SK-N-SH treated with all-trans-retinoic acid at 6 μM for 48 hours (cell line): ENCODE results near the gene FBLN7.
"Not testable (repeated sequence)": the region's sequence is repeated elsewhere in the genome, so short reads cannot be mapped to it uniquely, and the experiment has no call there.

Experiments
- ATAC-seq: fragments of 200-7000 bp; cut with Tn5 transposase; 3 replicates; pipeline ENCODE4 v1.9.1; 2020; ENCODE audit warnings: mild to moderate bottlenecking, moderate library complexity
- ARNTL ChIP-seq: fragments of 450-650 bp; formaldehyde crosslinking; IDR thresholded peaks from 2 replicates; pipeline ENCODE4 v1.5.0; 2020; ENCODE audit warnings: low read depth, mild to moderate bottlenecking, moderate library complexity, borderline replicate concordance
- BACH2 ChIP-seq: fragments of 250-450 bp; sonication (Bioruptor Pico); IDR thresholded peaks from 2 replicates; pipeline ENCODE4 v1.9.0; 2021; ENCODE audit warnings: mild to moderate bottlenecking, borderline replicate concordance
- CSDC2 ChIP-seq: fragments of 250-450 bp; sonication (Bioruptor Pico); IDR thresholded peaks from 2 replicates; pipeline ENCODE4 v1.5.0; 2020; ENCODE audit warnings: mild to moderate bottlenecking, moderate library complexity
- CSRNP3 ChIP-seq: fragments of 250-450 bp; sonication (Bioruptor Pico); IDR thresholded peaks from 2 replicates; pipeline ENCODE4 v1.5.1; 2021; ENCODE audit warnings: mild to moderate bottlenecking, moderate library complexity
- GLIS3 ChIP-seq: fragments of 250-450 bp; sonication (Bioruptor Pico); IDR thresholded peaks from 2 replicates; pipeline ENCODE4 v1.5.0; 2020; ENCODE audit warnings: mild to moderate bottlenecking, moderate library complexity
- ISL1 ChIP-seq: fragments of 250-450 bp; sonication (Bioruptor Pico); IDR thresholded peaks from 2 replicates; pipeline ENCODE4 v2.1.2; 2022; ENCODE audit warnings: mild to moderate bottlenecking, moderate library complexity
- OSR1 ChIP-seq: fragments of 250-450 bp; sonication (Bioruptor Pico); IDR thresholded peaks from 2 replicates; pipeline ENCODE4 v1.8.0; 2022; ENCODE audit warnings: moderate library complexity, mild to moderate bottlenecking, inconsistent platforms
- PATZ1 ChIP-seq: fragments of 250-450 bp; sonication (Bioruptor Pico); IDR thresholded peaks from 2 replicates; pipeline ENCODE4 v1.8.0; 2020; ENCODE audit warnings: mild to moderate bottlenecking, moderate library complexity, borderline replicate concordance
- PPARA ChIP-seq: fragments of 250-450 bp; sonication (Bioruptor Pico); IDR thresholded peaks from 2 replicates; pipeline ENCODE4 v1.5.0; 2020; ENCODE audit warnings: mild to moderate bottlenecking, borderline replicate concordance
- RARB ChIP-seq: fragments of 250-450 bp; sonication (Bioruptor Pico); IDR thresholded peaks from 2 replicates; pipeline ENCODE4 v1.8.0; 2021; ENCODE audit warnings: mild to moderate bottlenecking, moderate library complexity
- SNAI2 ChIP-seq: fragments of 250-450 bp; sonication (Bioruptor Pico); IDR thresholded peaks from 2 replicates; pipeline ENCODE4 v1.5.0; 2020; ENCODE audit warnings: mild to moderate bottlenecking, moderate library complexity
- TCF4 ChIP-seq: fragments of 250-450 bp; sonication (Bioruptor Pico); IDR thresholded peaks from 2 replicates; pipeline ENCODE4 v1.8.0; 2021; ENCODE audit warnings: mild to moderate bottlenecking, moderate library complexity, borderline replicate concordance
- TOX ChIP-seq: fragments of 250-450 bp; sonication (Bioruptor Pico); IDR thresholded peaks from 2 replicates; pipeline ENCODE4 v1.8.0; 2021; ENCODE audit warnings: mild to moderate bottlenecking, moderate library complexity, borderline replicate concordance
- TSHZ2 ChIP-seq: fragments of 250-450 bp; sonication (Bioruptor Pico); IDR thresholded peaks from 2 replicates; pipeline ENCODE4 v1.5.0; 2020; ENCODE audit warnings: mild to moderate bottlenecking, moderate library complexity
- ZC3H10 ChIP-seq: fragments of 250-450 bp; sonication (Bioruptor Pico); IDR thresholded peaks from 2 replicates; pipeline ENCODE4 v1.5.1; 2021; ENCODE audit warnings: mild to moderate bottlenecking, moderate library complexity
- ZFP30 ChIP-seq: fragments of 450-650 bp; formaldehyde crosslinking; IDR thresholded peaks from 2 replicates; pipeline ENCODE4 v1.5.0; 2022; ENCODE audit warnings: mild to moderate bottlenecking, moderate library complexity
- ZNF565 ChIP-seq: fragments of 450-650 bp; formaldehyde crosslinking; conservative IDR thresholded peaks from 2 replicates; pipeline ENCODE4 v1.5.0; 2020; ENCODE audit warnings: low read depth, mild to moderate bottlenecking, moderate library complexity
- ZNF70 ChIP-seq: fragments of 450-650 bp; formaldehyde crosslinking; IDR thresholded peaks from 2 replicates; pipeline ENCODE4 v1.5.0; 2020; ENCODE audit warnings: mild to moderate bottlenecking, moderate library complexity
- ZNF8 ChIP-seq: fragments of 450-650 bp; formaldehyde crosslinking; IDR thresholded peaks from 2 replicates; pipeline ENCODE4 v1.5.0; 2020; ENCODE audit warnings: mild to moderate bottlenecking, moderate library complexity
- TF ChIP-seq, protein P1 (sequence below): fragments of 250-450 bp; sonication (Bioruptor Pico); IDR thresholded peaks from 2 replicates; pipeline ENCODE4 v1.5.1; 2020; ENCODE audit warnings: low read depth, mild to moderate bottlenecking, moderate library complexity
- TF ChIP-seq, protein P2 (sequence below): fragments of 250-450 bp; sonication (Bioruptor Pico); IDR thresholded peaks from 2 replicates; pipeline ENCODE4 v1.8.0; 2021; ENCODE audit warnings: low read depth, mild to moderate bottlenecking, moderate library complexity, borderline replicate concordance

FBLN7 gene

GRCh38 chr2:112110966-112111365 lies 27.2 kb upstream of the FBLN7 start (continued):
- TF ChIP-seq PATZ1 (CRISPR knock-in tag) (no peak), TCF4 (CRISPR knock-in tag) (no peak), SNAI2 (no peak), ARNTL (no peak), ZFP30 (CRISPR knock-in tag) (no peak), BACH2 (no peak), CSDC2 (no peak)
- TF ChIP-seq, protein P1, sequence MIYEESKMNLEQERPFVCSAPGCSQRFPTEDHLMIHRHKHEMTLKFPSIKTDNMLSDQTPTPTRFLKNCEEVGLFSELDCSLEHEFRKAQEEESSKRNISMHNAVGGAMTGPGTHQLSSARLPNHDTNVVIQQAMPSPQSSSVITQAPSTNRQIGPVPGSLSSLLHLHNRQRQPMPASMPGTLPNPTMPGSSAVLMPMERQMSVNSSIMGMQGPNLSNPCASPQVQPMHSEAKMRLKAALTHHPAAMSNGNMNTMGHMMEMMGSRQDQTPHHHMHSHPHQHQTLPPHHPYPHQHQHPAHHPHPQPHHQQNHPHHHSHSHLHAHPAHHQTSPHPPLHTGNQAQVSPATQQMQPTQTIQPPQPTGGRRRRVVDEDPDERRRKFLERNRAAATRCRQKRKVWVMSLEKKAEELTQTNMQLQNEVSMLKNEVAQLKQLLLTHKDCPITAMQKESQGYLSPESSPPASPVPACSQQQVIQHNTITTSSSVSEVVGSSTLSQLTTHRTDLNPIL = no peak
- TF ChIP-seq, all 23 proteins: peak for 0

GRCh38 chr2:112113354-112113753 lies 24.8 kb upstream of the FBLN7 start:
- ATAC-seq = not testable (repeated sequence)

- TF ChIP-seq ZFP30 (CRISPR knock-in tag) = no peak
- TF ChIP-seq ZNF8 (CRISPR knock-in tag) = no peak
- TF ChIP-seq PPARA (CRISPR knock-in tag) = no peak
- 0 out of 3 replicates have a peak, but pooled peaks have one; percentile 33 for ATAC-seq
Observed at GRCh38 chr2:112118148-112118547, 20.0 kb upstream of the FBLN7 start.

GRCh38 chr2:112121682-112122254 lies 16.4 kb upstream of the FBLN7 start:
- TF ChIP-seq ZNF70 (CRISPR knock-in tag) (no peak), ARNTL (no peak), CSRNP3 (CRISPR knock-in tag) (no peak), OSR1 (CRISPR knock-in tag) (no peak), ZC3H10 (CRISPR knock-in tag) (no peak), TCF4 (CRISPR knock-in tag) (no peak), RARB (CRISPR knock-in tag) (no peak), ZNF8 (CRISPR knock-in tag) (no peak), GLIS3 (no peak), CSDC2 (no peak), ZNF565 (no peak), PPARA (CRISPR knock-in tag) (no peak), TSHZ2 (CRISPR knock-in tag) (no peak)

GRCh38 chr2:112129060-112129459 lies 9.1 kb upstream of the FBLN7 start:
- ATAC-seq = no peak
- TF ChIP-seq CSRNP3 (CRISPR knock-in tag) (no peak), ISL1 (no peak), TOX (CRISPR knock-in tag) (no peak), GLIS3 (no peak), CSDC2 (no peak), RARB (CRISPR knock-in tag) (no peak)
- TF ChIP-seq, protein P1 = no peak
- TF ChIP-seq, protein P2, sequence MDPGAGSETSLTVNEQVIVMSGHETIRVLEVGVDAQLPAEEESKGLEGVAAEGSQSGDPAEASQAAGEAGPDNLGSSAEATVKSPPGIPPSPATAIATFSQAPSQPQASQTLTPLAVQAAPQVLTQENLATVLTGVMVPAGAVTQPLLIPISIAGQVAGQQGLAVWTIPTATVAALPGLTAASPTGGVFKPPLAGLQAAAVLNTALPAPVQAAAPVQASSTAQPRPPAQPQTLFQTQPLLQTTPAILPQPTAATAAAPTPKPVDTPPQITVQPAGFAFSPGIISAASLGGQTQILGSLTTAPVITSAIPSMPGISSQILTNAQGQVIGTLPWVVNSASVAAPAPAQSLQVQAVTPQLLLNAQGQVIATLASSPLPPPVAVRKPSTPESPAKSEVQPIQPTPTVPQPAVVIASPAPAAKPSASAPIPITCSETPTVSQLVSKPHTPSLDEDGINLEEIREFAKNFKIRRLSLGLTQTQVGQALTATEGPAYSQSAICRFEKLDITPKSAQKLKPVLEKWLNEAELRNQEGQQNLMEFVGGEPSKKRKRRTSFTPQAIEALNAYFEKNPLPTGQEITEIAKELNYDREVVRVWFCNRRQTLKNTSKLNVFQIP = no peak

More at GRCh38 chr2:112121682-112122254, 16.4 kb upstream of the FBLN7 start:
- ATAC-seq = no peak
